ENCODE data around the gene DEPDC7. TPM values are rescaled to one million over a fixed set of nuclear protein-coding genes. Genes with fewer than 3 reads are reported as not detected.

The DEPDC7 gene
- total RNA-seq, 1 donor from 2014 or later: 3.7 TPM

- H3K27me3 Mint-ChIP-seq: peaks cover 36% of the 10 kb centered on the region
- no peak overlapping the region for H3K27ac Mint-ChIP-seq
- H3K4me3 Mint-ChIP-seq: peak overlapping the region; percentile 72
- no peak for TF ChIP-seq CTCF (conservative IDR thresholded peaks at IDR 0.05)
- H3K4me1 Mint-ChIP-seq (ENCODE audit: unreplicated experiment): peaks cover 15% of the 10 kb centered on the region
- DNase-seq (ENCODE audit: extremely low spot score, unreplicated experiment): no peak
- H3K36me3 Mint-ChIP-seq: no peaks in the 10 kb centered on the region
- H3K9me3 Mint-ChIP-seq: no peaks in the 10 kb centered on the region
Observed at GRCh38 chr11:33013755-33014154, 1.9 kb upstream of the DEPDC7 start.

GRCh38 chr11:33016654-33017053 lies 976 bp downstream of the DEPDC7 start:
- peak overlapping the region; percentile 55 for H3K27ac Mint-ChIP-seq
- TF ChIP-seq CTCF (conservative IDR thresholded peaks at IDR 0.05): no peak
- peaks cover 15% of the 10 kb centered on the region for H3K4me1 Mint-ChIP-seq (ENCODE audit: unreplicated experiment)
- H3K4me3 Mint-ChIP-seq: peak overlapping the region; percentile 86
- DNase-seq (ENCODE audit: extremely low spot score, unreplicated experiment): no peak
- no peaks in the 10 kb centered on the region for H3K9me3 Mint-ChIP-seq
- H3K27me3 Mint-ChIP-seq: peaks cover 42% of the 10 kb centered on the region
- H3K36me3 Mint-ChIP-seq: no peaks in the 10 kb centered on the region

- peak overlapping the region; percentile 86 for H3K4me3 Mint-ChIP-seq
Observed at GRCh38 chr11:33017478-33017877, 1.8 kb downstream of the DEPDC7 start.

GRCh38 chr11:33017965-33018364 lies 2.3 kb downstream of the DEPDC7 start:
- H3K4me3 Mint-ChIP-seq: peak overlapping the region; percentile 86
- H3K27ac Mint-ChIP-seq: no peak overlapping the region
- TF ChIP-seq CTCF (conservative IDR thresholded peaks at IDR 0.05): no peak
- H3K27me3 Mint-ChIP-seq: peaks cover 42% of the 10 kb centered on the region
- no peak for DNase-seq (ENCODE audit: extremely low spot score, unreplicated experiment)
- peaks cover 15% of the 10 kb centered on the region for H3K4me1 Mint-ChIP-seq (ENCODE audit: unreplicated experiment)
- H3K9me3 Mint-ChIP-seq: no peaks in the 10 kb centered on the region
- H3K36me3 Mint-ChIP-seq: no peaks in the 10 kb centered on the region

More at GRCh38 chr11:33017478-33017877, 1.8 kb downstream of the DEPDC7 start:
- Mint-ChIP-seq H3K27me3 (peaks cover 42% of the 10 kb centered on the region), H3K4me1 (ENCODE audit: unreplicated experiment) (peaks cover 15% of the 10 kb centered on the region), H3K9me3 (no peaks in the 10 kb centered on the region), H3K27ac (no peak overlapping the region), H3K36me3 (no peaks in the 10 kb centered on the region)
- TF ChIP-seq CTCF (conservative IDR thresholded peaks at IDR 0.05): no peak
- DNase-seq (ENCODE audit: extremely low spot score, unreplicated experiment): no peak

- no peak overlapping the region for H3K4me3 Mint-ChIP-seq
Observed at GRCh38 chr11:33018840-33019239, 3.2 kb downstream of the DEPDC7 start.

More at GRCh38 chr11:33018840-33019239, 3.2 kb downstream of the DEPDC7 start:
- peaks cover 40% of the 10 kb centered on the region for H3K27me3 Mint-ChIP-seq
- no peaks in the 10 kb centered on the region for H3K9me3 Mint-ChIP-seq
- DNase-seq (ENCODE audit: extremely low spot score, unreplicated experiment): no peak
- peaks cover 15% of the 10 kb centered on the region for H3K4me1 Mint-ChIP-seq (ENCODE audit: unreplicated experiment)
- no peak for TF ChIP-seq CTCF (conservative IDR thresholded peaks at IDR 0.05)
- no peaks in the 10 kb centered on the region for H3K36me3 Mint-ChIP-seq
- H3K27ac Mint-ChIP-seq: no peak overlapping the region
